Keratinocyte (primary cell): ENCODE data around the gene SIDT2. TPM values are rescaled to one million over a fixed set of nuclear protein-coding genes. Genes with fewer than 3 reads are reported as not detected.

Experiments
- DNase-seq: peaks from one replicate; pipeline ENCODE4 v3.0.0-alpha.2; 2011; ENCODE audit warnings: low read depth, missing footprints, low spot score
- FAIRE-seq: peaks from 2 replicates; lab custom pipeline; 2011; peaks lifted over from hg19 to GRCh38; lab: Jason Lieb, UNC
- H2AFZ ChIP-seq: 2 replicates; pipeline ENCODE4 v1.6.0; 2012; ENCODE audit warnings: low read length, control low read depth, inconsistent platforms; ENCODE audit not compliant: control insufficient read depth
- H3K27ac ChIP-seq: 2 replicates; pipeline ENCODE4 v1.5.1; 2011; ENCODE audit warnings: low read length; ENCODE audit not compliant: control insufficient read depth, insufficient read depth
- H3K27me3 ChIP-seq: 3 replicates; pipeline ENCODE4 v1.6.0; 2011; ENCODE audit warnings: low read length; ENCODE audit not compliant: control insufficient read depth, insufficient read depth; ENCODE audit errors: extremely low read depth
- H3K36me3 ChIP-seq, 2 experiments: 2 replicates in 1 of 2; 3 replicates in 1 of 2; pipeline ENCODE4 v1.5.1; 2011; ENCODE audit warnings: low read length in 2 of 2, mild to moderate bottlenecking in 1 of 2; ENCODE audit not compliant: control insufficient read depth in 2 of 2, insufficient read depth in 2 of 2; ENCODE audit errors: extremely low read depth in 1 of 2
- H3K4me1 ChIP-seq: 3 replicates; pipeline ENCODE4 v1.5.1; 2011; ENCODE audit warnings: low read length; ENCODE audit not compliant: control insufficient read depth, insufficient read depth; ENCODE audit errors: extremely low read depth
- H3K4me2 ChIP-seq: 3 replicates; pipeline ENCODE4 v1.6.0; 2011; ENCODE audit warnings: low read depth, low read length; ENCODE audit not compliant: control insufficient read depth, insufficient read depth; ENCODE audit errors: extremely low read depth
- H3K4me3 ChIP-seq, 3 experiments: fragments of 200-600 bp in 1 of 3; sonication (generic) in 1 of 3; 2 replicates in 2 of 3; 3 replicates in 1 of 3; pipeline ENCODE4 v1.5.1; 2011 to 2016; ENCODE audit warnings: low read length in 3 of 3, mild to moderate bottlenecking in 3 of 3, control low read depth in 2 of 3, inconsistent platforms in 1 of 3, low read depth in 1 of 3, mixed read lengths in 1 of 3, mixed run types in 1 of 3, moderate library complexity in 1 of 3; ENCODE audit not compliant: control insufficient read depth in 2 of 3, insufficient read depth in 2 of 3; ENCODE audit errors: extremely low read depth in 1 of 3
- H3K79me2 ChIP-seq: 2 replicates; pipeline ENCODE4 v1.6.0; 2012; ENCODE audit warnings: low read length; ENCODE audit not compliant: control insufficient read depth, insufficient read depth
- H3K9ac ChIP-seq: 3 replicates; pipeline ENCODE4 v1.6.0; 2011; ENCODE audit warnings: low read length; ENCODE audit not compliant: control insufficient read depth, insufficient read depth; ENCODE audit errors: extremely low read depth
- H3K9me1 ChIP-seq: 3 replicates; pipeline ENCODE4 v1.6.0; 2011; ENCODE audit warnings: low read length; ENCODE audit not compliant: control insufficient read depth, insufficient read depth; ENCODE audit errors: extremely low read depth
- H3K9me3 ChIP-seq: 2 replicates; pipeline ENCODE4 v1.5.1; 2012; ENCODE audit warnings: low read depth, low read length; ENCODE audit not compliant: control insufficient read depth
- H4K20me1 ChIP-seq: 3 replicates; pipeline ENCODE4 v1.6.0; 2011; ENCODE audit warnings: low read length; ENCODE audit not compliant: control insufficient read depth, insufficient read depth; ENCODE audit errors: extremely low read depth
- CTCF ChIP-seq, 3 experiments: IDR thresholded peaks in 1 of 3; conservative IDR thresholded peaks in 1 of 3; optimal IDR thresholded peaks in 1 of 3; 2 replicates in 2 of 3; 3 replicates in 1 of 3; pipeline versions ENCODE3 to v1.5.1; 2011; ENCODE audit warnings: low read length in 3 of 3, mild to moderate bottlenecking in 3 of 3, moderate library complexity in 2 of 3, control low read depth in 1 of 3, inconsistent platforms in 1 of 3; ENCODE audit not compliant: insufficient read depth in 2 of 3; ENCODE audit errors: extremely low read depth in 1 of 3
- EZH2 ChIP-seq: IDR thresholded peaks from one replicate; pipeline ENCODE4 v1.6.1; 2012; ENCODE audit warnings: inconsistent platforms, mild to moderate bottlenecking, low read length, moderate library complexity
- dilution Hi-C: fragments of 300-500 bp; cut with MboI; formaldehyde crosslinking; loops from one replicate; pipeline ENCODE4 v1.7.0; 2020; ENCODE audit warnings: low sequenced_read_pairs; ENCODE audit not compliant: extremely low pct_ligation_motif_present
- polyA plus RNA-seq, 5 experiments: library from polyadenylated mRNA; depleted of rRNA in 3 of 5; stranded (reverse) in 3 of 5; stranded (forward) in 1 of 5; unstranded in 1 of 5; fragments of >200 nt; gene quantifications; 1 replicate in 1 of 5; 2 replicates in 3 of 5; 3 replicates in 1 of 5; pipeline versions ENCODE4 v1.2.1 to v1.2.3, GENCODE V29; 2011 to 2012; ENCODE audit warnings: missing spikeins in 2 of 5, low read depth in 1 of 5, low replicate concordance in 1 of 5

SIDT2 gene
- polyA plus RNA-seq, 1 donor (not counting 4 experiments of a cell fraction or from before 2014, with no cell fraction given) = 9.8 TPM

GRCh38 chr11:117146521-117146920 lies 32.0 kb upstream of the SIDT2 start:
- Histone ChIP-seq H3K4me3 (peak overlapping the region in 1 of 3 experiments; percentile 71), H3K9me3 (no peaks in the 10 kb centered on the region), H3K27me3 (no peaks in the 10 kb centered on the region), H3K27ac (no peak overlapping the region), H3K4me1 (peaks cover 22% of the 10 kb centered on the region), H2AFZ (no peak overlapping the region), H3K36me3 (peaks cover 4 to 13% of the 10 kb centered on the region in 2 experiments), H3K79me2 (peaks cover 69% of the 10 kb centered on the region), H3K9ac (peak overlapping the region; percentile 25), H4K20me1 (peaks cover 27% of the 10 kb centered on the region), H3K4me2 (peak overlapping the region; percentile 9), H3K9me1 (peaks cover 3% of the 10 kb centered on the region)
- DNase-seq (no peak), FAIRE-seq (no peak)
- dilution Hi-C loops = no loop called here
- TF ChIP-seq EZH2 (no peak), CTCF (optimal IDR thresholded peaks at IDR 0.05 in 1 of 3, IDR thresholded peaks at IDR 0.05 in 1 of 3, conservative IDR thresholded peaks at IDR 0.05 in 1 of 3; ENCODE audit: extremely low read depth in 1 of 3, insufficient read depth in 2 of 3, low read length in 3 of 3) (no peak)

- Histone ChIP-seq H3K79me2 (peaks cover 94% of the 10 kb centered on the region), H3K9ac (no peak overlapping the region), H2AFZ (no peak overlapping the region), H3K27ac (no peak overlapping the region), H4K20me1 (peaks cover 34% of the 10 kb centered on the region), H3K9me3 (no peaks in the 10 kb centered on the region), H3K4me3 (no peak overlapping the region), H3K4me1 (peaks cover 11% of the 10 kb centered on the region), H3K36me3 (peaks cover 7 to 27% of the 10 kb centered on the region in 2 experiments), H3K4me2 (no peak overlapping the region), H3K9me1 (no peaks in the 10 kb centered on the region), H3K27me3 (no peaks in the 10 kb centered on the region)
- TF ChIP-seq CTCF (optimal IDR thresholded peaks at IDR 0.05 in 1 of 3, IDR thresholded peaks at IDR 0.05 in 1 of 3, conservative IDR thresholded peaks at IDR 0.05 in 1 of 3; ENCODE audit: extremely low read depth in 1 of 3, insufficient read depth in 2 of 3, low read length in 3 of 3) (no peak), EZH2 (no peak)
- dilution Hi-C loops = no loop called here
- no peak for DNase-seq
- no peak for FAIRE-seq
Measured at GRCh38 chr11:117152066-117152465, 26.5 kb upstream of the SIDT2 start.
